Activated CD4-positive, alpha-beta T cell treated with anti-CD3 and anti-CD28 coated beads, Interleukin-2, Interleukin-4, amounts not matched to agents 100 ng/mL and 50 ng/mL, durations not matched to agents 16 hours and 8 hours (primary cell): ENCODE data around the gene MYO3B.
A peak's percentile ranks its signal among the peaks of the same experiment; 100 is the strongest.
"Not testable (repeated sequence)": the region's sequence is repeated elsewhere in the genome, so short reads cannot be mapped to it uniquely, and the experiment has no call there.

Experiments used
- DNase-seq: peaks from one replicate; pipeline ENCODE4 v3.0.0-alpha.2; 2020; ENCODE audit warnings: low spot score

MYO3B gene

DNA sequence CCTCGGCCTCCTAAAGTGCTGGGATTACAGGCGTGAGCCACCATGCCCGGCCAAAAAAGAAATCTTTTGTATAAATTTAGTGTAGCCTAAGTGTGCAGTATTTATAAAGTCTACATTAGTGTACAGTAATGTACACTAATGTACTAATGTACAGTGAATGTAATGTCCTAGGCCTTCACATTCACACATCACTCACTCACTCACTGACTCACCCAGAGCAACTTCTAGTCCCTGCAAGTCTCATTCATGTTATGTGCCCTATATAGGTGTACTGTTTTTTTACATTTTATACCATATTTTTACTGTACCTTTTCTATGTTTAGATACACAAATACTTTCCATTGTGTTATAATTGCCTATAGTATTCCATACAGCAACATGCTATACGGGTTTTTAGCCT, 254.9 kb downstream of the MYO3B start:
- no peak for DNase-seq

DNA sequence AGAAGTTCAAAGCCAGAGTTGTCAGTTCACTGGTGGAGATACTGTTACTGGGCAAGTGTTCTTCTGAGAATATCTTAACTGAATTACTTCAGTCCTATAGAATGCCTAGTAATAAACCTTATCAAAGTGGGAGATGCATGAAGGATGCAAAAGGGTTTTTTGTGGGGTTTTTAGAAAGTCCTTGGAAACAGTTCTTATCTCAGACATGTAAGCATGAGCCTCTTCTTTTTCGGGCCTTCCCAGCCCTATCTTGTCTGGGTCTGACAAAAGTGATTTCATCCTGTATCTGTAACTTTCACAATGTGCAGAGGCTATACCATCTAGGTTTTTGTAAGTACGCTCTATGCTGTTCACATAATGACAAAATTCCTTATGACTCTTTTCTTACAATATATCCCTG, 255.5 kb downstream of the MYO3B start:
- no peak for DNase-seq

DNA sequence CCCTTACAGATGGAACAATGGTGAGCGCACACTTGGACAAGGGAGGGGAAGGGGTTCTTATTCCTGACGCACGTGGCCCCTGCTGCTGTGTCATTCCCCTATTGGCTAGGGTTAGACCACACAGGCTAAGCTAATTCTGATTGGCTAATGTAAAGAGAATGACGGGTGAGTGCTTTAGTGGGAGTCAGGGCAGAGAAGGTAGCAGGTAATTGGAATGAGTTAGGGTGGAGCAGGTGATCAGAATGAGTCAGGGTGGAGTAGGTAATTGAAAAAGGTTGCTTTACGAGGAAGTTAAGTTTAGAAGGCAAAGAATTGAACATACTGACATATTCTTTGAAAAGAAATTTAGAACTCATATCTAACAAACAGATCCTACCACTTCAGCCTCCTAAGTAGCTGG, 256.4 kb downstream of the MYO3B start:
- not testable (repeated sequence) for DNase-seq

DNA sequence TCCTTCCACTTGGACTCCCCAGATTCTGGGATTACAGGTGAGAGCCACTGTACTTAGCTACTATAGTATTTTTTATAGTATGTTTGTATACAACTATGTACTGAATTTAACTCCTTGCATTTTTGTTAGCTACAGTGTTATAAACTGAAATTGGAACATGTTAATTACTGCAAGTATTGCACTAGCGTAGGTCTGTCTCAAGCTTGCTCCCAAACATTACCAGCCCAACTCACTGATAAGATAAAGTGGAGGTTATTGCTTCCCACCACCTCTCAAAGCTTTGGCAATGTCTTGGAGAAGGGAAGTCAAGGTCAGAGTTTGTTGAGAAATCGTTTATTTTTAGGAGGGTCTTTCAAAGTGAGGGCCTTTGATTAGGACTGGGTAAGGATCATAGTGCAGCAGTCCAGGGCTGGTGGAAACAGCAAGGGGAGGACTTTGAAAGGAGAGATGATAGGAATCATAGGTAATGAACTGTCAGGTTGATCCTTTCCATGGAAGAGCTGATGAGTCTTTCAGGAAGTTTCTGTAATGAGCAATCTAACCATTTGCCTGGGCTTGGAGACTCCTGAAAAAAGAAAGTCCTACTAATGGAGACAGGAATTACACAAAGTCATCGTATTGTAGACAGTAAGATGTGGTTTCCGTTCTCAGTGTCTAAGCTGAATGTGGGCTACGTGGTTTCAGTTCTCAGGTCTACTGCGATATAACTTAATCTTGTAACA, 257.1 kb downstream of the MYO3B start:
- peak; percentile 38 for DNase-seq

DNA sequence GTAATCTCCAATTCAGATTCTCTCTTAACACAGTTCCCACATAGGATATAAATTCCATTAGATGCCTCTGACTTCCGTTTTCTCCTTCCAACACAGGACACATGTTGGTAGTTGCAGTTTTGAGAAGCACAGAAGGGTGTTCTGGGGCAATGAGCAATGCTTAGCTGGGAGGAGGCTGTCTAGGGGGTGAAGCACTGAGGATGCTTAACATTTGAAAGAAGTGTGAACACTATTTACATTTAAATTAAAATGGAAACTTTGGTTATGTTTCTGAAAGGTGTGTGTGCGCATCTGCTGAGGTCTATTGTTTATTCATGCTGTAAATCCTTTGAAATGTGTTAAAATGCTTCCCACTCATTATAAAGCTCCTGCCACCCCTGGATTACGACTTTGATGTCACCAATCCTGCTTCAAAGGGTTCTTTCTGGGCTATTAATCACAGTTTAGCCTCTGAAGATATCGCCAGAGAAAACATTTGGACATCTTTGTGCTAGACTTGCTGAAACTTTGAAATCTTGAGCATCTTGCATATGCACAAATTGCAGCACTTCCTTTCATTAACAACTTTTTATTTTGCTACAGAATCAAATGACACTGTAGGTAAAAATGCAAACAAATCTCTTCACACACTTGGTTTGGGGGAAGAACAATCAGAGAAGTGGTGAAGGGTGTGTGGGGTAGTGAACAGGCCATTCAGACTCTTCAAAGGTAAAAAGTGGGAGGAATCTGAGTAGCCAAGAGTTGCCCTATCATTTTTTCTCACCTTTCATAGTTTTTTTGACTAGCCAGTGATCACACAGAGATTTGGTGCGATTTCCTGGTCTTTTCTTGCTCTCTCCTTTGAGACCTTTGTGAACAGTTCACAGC, 258.4 kb downstream of the MYO3B start:
- DNase-seq: no peak

DNA sequence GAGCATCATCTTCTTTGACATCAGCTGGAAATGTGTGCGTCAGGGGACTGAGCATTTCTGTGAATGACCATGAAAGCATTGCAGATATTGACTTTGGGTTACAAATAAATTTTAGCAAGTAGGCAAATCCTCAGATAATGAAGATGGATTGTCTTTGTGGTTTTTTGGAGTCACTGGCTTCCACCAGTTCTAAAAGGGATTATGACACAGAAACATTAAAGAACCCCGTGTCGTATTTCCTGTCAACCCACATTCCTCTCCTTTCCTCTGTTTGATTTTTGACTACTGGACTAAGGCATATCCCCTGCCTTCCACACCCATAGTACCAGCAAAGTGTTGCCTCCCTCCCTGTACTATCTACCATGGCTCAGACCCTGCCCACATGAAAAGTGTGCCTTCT, 268.1 kb downstream of the MYO3B start:
- no peak for DNase-seq

DNA sequence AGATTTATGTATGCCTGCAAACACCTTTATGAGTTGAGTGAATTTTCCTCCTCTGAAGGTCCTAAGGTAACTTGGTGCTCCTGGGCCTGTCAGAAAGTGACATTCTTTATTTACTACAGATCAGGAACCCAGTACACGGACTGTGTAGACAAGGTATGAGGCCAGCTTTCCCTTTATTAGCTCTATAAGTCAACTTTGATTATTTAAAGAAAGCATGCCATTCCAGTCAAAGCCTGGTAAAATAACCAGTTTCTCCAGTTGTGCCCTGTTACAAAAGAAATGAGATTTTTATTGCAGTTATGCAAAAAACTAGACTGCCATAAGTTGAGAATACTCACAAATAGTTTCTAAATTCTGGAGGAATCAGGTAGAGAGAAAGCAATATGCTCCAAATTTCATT, 271.1 kb downstream of the MYO3B start:
- DNase-seq: no peak

DNA sequence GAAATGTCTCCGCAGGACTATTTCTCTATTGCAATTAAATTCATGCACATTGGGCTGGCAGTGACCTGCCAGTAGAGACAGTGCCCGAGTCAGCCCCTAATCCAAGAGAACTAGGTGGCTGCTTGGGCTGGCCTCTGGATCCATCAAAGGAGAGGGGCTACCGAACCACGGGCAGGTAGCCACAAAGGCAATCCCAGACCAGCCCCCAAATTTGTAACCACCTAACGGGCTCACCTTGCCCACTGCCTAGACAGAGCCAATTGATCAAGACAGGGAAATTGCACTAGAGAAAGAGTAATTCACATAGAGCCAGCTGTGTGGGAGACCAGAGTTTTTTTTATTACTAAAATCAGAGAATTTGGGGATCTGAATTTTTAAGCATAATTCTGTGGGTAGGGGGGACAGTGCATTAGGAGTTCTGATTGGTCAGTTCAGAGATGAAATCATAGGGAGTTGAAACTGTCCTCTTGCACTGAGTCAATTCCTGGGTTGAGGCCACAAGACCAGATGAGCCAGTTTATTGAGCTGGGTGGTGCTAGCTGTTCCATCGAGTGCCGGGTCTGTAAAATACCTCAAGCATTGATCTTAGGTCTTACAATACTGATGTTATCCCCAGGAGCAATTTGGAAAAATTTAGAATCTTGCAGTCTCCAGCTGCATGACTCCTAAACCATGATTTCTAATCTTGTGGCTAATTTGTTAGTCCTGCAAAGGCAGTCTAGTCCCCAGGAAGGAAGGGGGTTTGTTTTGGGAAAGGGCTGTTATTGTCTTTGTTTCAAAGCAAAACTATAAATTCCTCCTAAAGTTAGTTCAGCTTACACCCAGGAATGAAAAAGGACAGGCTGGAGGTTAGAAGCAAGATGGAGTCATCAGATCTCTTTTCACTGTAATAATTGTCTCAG, 276.8 kb downstream of the MYO3B start:
- DNase-seq: no peak

DNA sequence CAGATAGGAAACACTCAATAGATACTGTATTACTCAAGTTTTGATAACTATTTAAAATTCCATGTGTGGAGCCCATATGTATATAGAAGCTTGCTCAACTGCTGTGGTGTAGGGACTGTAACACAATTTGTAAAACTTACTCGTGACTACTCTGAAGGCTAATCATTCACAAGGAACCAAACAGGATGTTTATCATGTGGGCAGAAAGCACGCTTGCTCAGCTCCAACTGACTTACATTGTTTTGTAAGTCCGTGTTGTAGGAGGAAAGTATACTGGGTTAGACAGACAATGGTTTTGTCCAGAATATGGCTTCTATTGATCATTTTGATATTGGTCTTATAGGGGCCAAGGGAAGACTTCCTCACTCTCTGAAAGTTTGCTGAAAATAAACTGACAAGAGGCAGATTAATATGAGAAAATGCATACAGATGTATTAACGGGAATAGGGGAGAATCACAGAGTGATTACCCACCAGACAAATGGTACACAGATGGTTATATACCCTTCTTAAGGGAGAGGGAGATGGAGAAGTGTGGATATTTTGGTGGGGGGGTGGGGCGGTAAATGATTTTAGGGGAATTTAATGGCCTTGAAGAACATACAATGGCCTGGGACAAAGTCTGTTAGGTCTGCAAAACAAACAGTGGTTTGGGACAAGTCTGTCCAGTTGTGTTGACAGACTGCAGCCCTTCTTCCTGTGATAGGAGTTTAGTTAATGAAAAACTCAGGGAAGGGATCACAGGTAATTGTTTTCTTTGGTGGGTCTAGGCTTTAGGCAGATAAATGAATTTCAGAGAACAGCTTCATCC, 277.9 kb downstream of the MYO3B start:
- no peak for DNase-seq

DNA sequence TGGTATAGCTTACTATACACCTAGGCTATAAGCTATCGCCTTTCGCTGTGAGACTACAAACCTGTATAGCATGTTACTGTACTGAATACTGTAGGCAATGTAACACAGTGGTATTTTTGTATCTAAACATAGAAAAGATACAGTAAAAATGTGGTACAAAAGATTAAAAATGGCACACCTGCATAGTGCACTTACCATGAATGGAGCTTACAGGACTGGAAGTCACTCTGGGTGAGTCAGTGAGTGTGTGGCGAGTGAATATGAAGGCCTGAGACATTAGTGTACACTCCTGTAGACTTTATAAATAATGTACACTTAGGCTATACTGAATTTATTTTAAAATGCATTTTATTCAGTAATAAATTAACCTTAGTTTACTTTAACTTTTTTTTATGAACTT, 279.0 kb downstream of the MYO3B start:
- no peak for DNase-seq

DNA sequence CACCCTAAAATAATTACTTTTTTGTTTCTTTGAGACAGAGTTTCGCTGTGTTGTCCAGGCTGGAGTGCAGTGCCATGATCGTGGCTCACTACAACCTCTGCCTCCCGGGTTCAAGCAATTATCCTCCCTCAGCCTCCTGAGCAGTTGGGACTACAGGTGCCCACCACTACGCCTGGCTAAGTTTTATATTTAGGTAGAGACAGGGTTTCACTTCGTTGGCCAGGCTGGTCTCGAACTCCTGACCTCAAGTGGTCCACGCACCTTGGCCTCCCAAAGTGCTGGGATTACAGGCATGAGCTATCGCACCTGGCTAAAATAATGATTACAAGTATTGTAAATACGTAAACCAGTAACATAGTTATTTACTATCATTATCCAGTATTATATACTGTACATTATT, 279.8 kb downstream of the MYO3B start:
- no peak for DNase-seq

DNA sequence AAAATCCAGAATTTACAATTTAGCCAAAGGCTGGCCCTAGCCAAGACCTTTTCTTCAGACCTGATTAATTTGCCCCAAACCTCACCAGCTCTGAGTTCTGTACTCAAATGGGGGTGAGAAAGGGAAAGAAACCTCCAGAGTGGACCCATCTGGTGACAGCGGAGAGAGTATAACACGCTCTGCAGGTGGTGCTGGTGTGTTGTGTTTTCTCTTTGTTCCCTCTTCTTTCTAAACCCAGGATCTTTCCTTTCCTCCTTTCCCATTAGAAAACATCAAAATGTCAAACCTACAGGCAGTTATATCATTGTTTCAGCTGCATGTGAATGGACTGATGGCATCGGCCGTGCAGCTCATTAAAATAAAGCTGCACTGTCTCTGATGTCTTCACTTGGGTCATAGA, 283.9 kb downstream of the MYO3B start:
- no peak for DNase-seq

DNA sequence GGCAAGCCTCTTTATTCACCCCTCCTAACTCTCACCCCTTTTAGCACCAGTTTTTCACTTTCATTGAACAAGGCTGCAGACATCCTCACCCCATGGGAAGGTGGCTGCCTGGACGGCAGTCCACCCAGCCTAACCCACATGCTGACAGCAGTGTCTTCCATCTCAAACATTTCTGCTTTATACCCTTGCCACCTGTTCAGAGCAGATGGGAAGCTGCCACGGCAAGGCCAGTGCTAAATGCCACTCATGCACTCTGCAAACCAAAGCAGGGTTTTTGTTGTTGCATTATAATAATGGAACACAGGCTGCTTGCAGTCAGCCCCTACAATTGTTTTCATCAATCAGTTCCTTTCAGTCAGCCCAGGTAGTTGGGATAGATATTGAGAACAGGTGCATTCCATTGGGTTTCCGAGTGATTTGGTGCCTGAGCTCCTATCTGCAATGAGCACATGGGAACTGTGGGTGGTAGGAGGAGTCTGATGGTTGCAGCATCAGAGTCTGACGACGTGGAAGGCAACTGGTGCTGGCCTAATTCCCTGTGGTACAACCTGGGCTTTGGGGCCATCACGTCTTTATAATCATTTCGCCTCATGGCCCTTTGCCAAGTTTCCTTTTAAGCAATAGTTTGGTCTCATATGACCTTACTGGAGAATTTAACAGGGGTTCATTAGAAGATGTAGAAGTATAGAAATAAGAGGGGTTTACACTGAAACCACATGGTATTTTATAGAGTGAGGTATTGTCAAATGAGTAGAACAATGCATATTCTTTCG, 284.7 kb downstream of the MYO3B start:
- DNase-seq: no peak

DNA sequence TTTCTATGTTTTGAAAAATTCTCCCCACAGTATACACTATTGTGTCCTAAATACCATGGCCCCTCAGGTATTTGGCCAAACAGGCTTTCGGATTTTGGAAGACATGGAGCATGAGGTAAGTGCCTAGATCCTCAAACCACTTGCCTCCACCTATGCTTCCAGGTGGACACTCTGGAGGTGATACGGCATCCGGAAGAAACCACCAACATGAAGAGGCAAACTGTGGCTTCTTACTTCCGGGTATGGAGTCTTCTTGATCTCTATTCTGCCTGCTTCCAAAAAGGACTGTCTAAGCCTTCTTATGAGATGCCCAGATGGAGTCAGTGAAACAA, 285.2 kb downstream of the MYO3B start:
- DNase-seq: no peak

DNA sequence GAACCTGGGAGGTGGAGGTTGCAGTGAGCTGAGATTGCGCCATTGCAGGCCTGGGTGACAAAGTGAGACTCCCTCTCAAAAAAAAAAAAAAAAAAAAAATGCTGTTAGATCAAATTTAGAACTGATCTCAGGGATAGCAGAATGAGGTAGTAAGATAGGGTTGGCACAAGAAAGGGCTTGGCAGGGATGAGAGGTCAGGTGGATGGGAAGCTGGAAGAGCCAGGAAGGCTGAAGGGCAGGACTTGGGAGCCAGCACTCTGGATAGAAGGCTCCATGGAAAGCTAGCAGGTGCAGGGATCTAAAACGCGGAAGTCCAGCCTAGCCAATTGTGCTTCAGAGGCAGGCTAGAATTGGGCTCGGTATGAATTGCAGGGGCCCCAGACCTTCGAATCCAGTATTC, 286.3 kb downstream of the MYO3B start:
- DNase-seq: no peak

DNA sequence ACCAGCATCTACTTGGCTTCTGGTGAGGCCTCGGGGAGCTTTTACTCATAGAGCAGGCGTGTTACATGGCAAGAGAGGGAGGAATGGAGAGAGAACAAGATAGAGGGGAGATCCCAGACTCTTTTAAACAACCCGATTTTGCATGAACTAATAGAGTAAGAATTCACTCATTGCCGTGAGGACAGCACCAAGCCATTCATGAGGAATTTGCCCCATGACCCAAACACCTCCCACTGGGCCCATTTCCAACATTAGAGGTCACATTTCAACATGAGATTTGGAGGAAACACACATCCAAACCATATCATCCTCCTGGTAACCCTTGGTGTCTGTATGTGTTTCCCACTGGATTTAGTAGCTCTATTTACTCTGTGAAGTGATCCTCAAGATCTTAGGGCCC, 287.3 kb downstream of the MYO3B start:
- DNase-seq: no peak

DNA sequence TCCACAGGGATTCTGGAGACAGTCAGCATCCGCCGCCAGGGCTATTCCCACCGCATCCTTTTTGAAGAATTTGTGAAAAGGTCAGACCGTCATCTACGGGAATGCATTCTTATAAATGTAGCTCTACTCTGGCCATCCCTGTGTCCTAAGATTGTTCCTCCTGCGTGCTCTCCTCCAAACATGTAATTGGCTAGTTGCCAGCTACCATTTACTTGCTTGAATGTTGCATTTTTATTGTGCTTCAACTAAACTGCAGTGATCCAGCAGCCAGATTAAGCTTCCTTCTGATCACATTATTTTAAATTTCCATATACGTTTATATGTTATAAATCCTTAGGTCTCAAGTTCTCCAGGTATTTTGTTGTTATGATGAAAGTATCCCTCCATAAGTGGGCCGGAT, 288.7 kb downstream of the MYO3B start:
- DNase-seq: no peak

DNA sequence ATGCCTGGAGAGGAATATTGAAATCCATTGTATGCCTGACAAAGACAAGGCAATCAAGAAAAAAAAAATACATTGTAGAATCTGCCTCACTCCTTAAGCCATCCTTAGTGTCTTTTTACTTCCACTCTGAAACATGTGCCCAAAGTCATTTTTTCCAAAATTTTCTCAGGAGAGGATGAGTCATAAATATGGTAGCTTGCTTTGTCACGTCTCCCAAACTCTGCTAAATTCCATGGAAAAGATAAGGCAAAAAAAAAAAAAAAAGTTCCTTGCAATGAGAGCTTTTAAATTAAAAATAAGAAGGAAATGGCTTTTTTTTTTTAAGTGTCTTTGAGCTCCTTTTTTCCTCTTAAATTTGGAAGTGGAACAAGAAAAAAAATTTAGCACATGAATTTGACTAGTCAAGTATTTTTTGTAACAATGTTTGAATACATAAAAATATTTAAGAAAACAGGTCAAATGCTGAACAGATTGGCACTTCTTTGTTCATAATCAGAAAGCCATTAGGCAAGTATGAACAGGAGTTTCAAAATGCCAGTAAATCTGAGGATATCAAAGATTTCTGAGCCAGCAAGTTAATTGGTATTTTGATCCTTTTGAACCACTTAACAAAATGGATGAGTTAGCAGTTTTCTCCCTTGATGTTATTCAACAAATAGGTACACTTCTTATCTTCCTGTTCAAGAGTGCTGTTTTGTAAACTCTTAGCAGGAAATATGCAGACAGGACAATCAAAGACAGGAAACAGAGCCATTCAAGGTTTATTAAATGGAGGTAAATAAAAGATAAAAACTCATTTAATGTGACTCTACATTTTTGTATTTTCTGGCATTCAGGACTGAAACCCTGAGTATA, 289.8 kb downstream of the MYO3B start:
- DNase-seq: no peak

DNA sequence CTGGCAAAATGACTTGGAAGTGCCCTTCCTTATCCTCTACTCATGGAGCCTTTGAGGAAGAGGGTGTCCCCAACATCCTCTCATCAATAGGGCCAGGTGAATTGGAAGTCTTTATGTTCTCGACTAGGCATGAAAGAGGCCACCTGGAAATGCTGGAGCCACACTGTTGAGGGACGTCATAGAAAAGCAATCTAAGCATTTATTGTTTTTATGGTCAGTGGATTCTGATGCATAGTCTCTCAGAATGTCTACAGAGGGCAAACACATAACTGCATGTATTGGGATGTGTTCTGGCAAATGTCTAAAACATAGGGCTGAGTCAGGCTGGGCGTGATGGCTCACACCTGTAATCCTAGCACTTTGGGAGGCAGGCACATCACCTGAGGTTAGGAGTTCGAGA, 290.6 kb downstream of the MYO3B start:
- no peak for DNase-seq

DNA sequence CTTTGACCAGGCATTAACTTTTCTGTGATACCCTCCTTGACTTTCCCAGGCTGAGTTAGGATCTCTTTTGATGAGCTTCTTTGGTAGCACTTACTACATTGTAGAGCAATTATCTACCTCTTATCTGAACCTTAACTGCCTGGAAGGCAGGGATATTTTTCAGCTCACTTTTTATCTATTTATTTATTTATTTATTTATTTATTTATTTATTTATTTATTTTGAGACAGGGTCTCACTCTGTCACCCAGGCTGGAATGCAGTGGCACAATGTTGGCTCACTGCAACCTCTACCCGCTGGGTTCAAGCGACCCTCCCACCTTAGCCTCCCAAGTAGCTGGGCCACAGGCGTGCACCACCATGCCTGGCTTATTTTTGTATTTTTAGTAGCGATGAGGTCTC, 294.6 kb downstream of the MYO3B start:
- DNase-seq: not testable (repeated sequence)
